ENCODE results near the gene HEXIM2. TPM values are rescaled to one million over a fixed set of nuclear protein-coding genes. Genes with fewer than 3 reads are reported as not detected.

The HEXIM2 gene
- 10 to 100 TPM in 1 of 2 donors, 1 to 10 TPM in 1; 5.2 to 11.1 TPM for total RNA-seq
- polyA plus RNA-seq (ENCODE audit: insufficient read length in 2 of 2): 10 to 100 TPM; 17.2 to 17.6 TPM
- long read RNA-seq, donor 1, partial matches to known transcripts: 0 of 4 reads
- long read RNA-seq, donor 1, other reads (novel, unspliced or antisense): 0 of 4 reads
- long read RNA-seq, donor 2, partial matches to known transcripts: 0 of 3 reads
- long read RNA-seq, donor 2, other reads (novel, unspliced or antisense): 0 of 3 reads
- long read RNA-seq, donor 3, partial matches to known transcripts: 0 of 2 reads
- long read RNA-seq, donor 3, other reads (novel, unspliced or antisense): 0 of 2 reads
- long read RNA-seq, donor 4, partial matches to known transcripts: 0 of 4 reads
- long read RNA-seq, donor 4, other reads (novel, unspliced or antisense): 0 of 4 reads

- peak; percentile 100 for DNase-seq (ENCODE audit: low read depth in 4 of 6, low spot score in 6 of 6)
- H3K9me3 ChIP-seq (ENCODE audit: control insufficient read depth, insufficient read depth, low read length): no peaks in the 10 kb centered on the region
- peaks cover 25% of the 10 kb centered on the region for H3K4me1 ChIP-seq (ENCODE audit: control insufficient read depth, insufficient read depth, low read length)
- peaks cover 9% of the 10 kb centered on the region for H3K36me3 ChIP-seq (ENCODE audit: control insufficient read depth, insufficient read depth, low read length)
- peak within 1 kb of the TSS; percentile 99 for H3K4me3 ChIP-seq (ENCODE audit: low read depth, low read length)
- peak within 1 kb of the TSS; percentile 100 for H3K27ac ChIP-seq (ENCODE audit: low read depth, low read length)
- WGBS (ENCODE audit: insufficient coverage): under 1% methylated on average over 44 of the region's 53 CpGs
- H3K27me3 ChIP-seq (ENCODE audit: control insufficient read depth, insufficient read depth, low read length): no peaks in the 10 kb centered on the region
These were observed at the start of gene HEXIM2 for GRCh38 chr17:45161288-45162024. Gene HEXIM2 (plus strand): TSS chr17:45161875. CDS start chr17:45162794, 919 bp downstream.

GRCh38 chr17:45112559-45113423 lies 48.9 kb upstream of the HEXIM2 start:
- Histone ChIP-seq H3K4me3 (ENCODE audit: low read depth, low read length) (no peak overlapping the region), H3K36me3 (ENCODE audit: control insufficient read depth, insufficient read depth, low read length) (peaks cover 67% of the 10 kb centered on the region), H3K27me3 (ENCODE audit: control insufficient read depth, insufficient read depth, low read length) (no peaks in the 10 kb centered on the region), H3K4me1 (ENCODE audit: control insufficient read depth, insufficient read depth, low read length) (peaks cover 52% of the 10 kb centered on the region), H3K27ac (ENCODE audit: low read depth, low read length) (peak overlapping the region; percentile 73), H3K9me3 (ENCODE audit: control insufficient read depth, insufficient read depth, low read length) (no peaks in the 10 kb centered on the region)
- DNase-seq (ENCODE audit: low read depth in 4 of 6, low spot score in 6 of 6): no peak
- 96% methylated on average over 19 of the region's 23 CpGs for WGBS (ENCODE audit: insufficient coverage)

GRCh38 chr17:45113424-45113754 lies 48.3 kb upstream of the HEXIM2 start:
- H3K36me3 ChIP-seq (ENCODE audit: control insufficient read depth, insufficient read depth, low read length): peaks cover 67% of the 10 kb centered on the region
- no peaks in the 10 kb centered on the region for H3K9me3 ChIP-seq (ENCODE audit: control insufficient read depth, insufficient read depth, low read length)
- no peak overlapping the region for H3K27ac ChIP-seq (ENCODE audit: low read depth, low read length)
- H3K27me3 ChIP-seq (ENCODE audit: control insufficient read depth, insufficient read depth, low read length): no peaks in the 10 kb centered on the region
- peaks cover 52% of the 10 kb centered on the region for H3K4me1 ChIP-seq (ENCODE audit: control insufficient read depth, insufficient read depth, low read length)
- DNase-seq (ENCODE audit: low read depth in 4 of 6, low spot score in 6 of 6): no peak
- no peak overlapping the region for H3K4me3 ChIP-seq (ENCODE audit: low read depth, low read length)
- 88% methylated on average over 9 of the region's 9 CpGs for WGBS (ENCODE audit: insufficient coverage)

DNA sequence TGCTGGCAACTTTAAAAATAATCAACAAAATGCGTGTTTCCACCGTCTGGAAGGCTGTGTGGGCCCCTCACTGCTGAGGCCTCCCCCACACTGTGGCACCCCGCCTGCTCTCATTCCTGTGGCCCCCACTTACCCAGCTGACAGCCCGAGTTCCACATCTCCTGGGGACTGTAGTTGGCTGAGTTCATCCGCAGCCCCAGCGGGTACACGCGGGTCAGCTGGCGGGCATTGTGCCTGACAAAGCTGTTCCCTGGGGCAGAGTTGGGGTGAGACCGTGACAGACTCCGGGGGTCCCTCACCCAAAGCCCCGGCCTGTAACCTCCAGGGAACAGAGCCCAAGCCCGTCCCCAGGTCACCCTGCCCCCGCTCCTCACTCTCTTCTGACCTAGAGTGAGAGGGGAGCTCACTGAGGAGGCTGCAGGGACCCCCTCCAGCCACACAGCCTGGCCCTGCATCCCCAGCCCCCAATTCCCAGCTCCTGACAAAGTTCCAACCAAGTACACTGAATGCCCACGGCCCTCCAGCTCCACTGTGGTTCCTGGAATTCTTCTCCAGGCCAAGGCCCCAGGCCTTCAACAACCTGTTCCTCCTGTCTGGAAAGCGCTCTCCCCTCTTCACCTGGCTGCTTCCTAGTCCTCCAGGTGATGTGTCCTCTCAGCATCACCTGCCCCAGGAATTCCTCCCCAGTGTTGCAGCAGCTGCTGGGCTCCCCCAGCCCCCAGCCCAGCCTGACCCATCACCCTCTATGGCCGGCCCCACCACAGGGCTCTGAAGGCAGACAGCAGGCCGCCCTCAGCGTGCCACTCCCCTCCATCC lies 47.4 kb upstream of the HEXIM2 start:
- no peak overlapping the region for H3K4me3 ChIP-seq (ENCODE audit: low read depth, low read length)
- DNase-seq (ENCODE audit: low read depth in 4 of 6, low spot score in 6 of 6): no peak
- H3K4me1 ChIP-seq (ENCODE audit: control insufficient read depth, insufficient read depth, low read length): peaks cover 47% of the 10 kb centered on the region
- peaks cover 66% of the 10 kb centered on the region for H3K36me3 ChIP-seq (ENCODE audit: control insufficient read depth, insufficient read depth, low read length)
- no peak overlapping the region for H3K27ac ChIP-seq (ENCODE audit: low read depth, low read length)
- H3K9me3 ChIP-seq (ENCODE audit: control insufficient read depth, insufficient read depth, low read length): no peaks in the 10 kb centered on the region
- no peaks in the 10 kb centered on the region for H3K27me3 ChIP-seq (ENCODE audit: control insufficient read depth, insufficient read depth, low read length)
- WGBS (ENCODE audit: insufficient coverage): 68% methylated on average over 15 of the region's 19 CpGs

DNA sequence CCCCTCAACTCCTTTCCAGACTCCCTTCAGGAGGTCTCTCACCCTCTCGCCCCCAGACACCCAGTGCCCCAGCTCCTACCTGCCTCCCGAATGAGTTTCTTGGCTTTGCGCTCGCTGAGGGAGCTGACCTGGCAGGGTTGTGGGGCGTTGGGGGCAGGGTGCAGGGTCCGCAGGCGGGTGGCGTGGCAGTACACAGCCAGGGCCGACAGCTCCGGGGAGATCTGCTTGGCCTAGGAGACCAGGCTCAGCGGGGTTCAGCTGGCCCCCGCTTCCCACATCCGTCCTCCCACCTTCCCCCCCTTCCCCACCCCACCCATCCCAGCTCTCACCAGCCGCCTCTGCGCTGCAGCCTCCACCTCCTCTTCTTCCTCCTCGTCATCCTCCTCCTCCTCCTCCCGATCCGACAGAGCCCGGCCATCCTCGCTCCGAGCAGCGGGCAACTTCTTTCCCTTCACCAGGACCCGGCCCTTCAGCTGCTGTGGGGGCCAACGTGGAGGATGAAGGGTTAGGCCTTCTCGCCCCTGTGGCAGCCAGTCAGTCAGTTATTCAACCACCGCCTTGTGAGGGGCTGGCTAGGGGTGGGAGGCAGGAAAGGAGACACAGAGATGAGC lies 46.6 kb upstream of the HEXIM2 start:
- WGBS (ENCODE audit: insufficient coverage): 74% methylated on average over 22 of the region's 26 CpGs
- no peak overlapping the region for H3K4me3 ChIP-seq (ENCODE audit: low read depth, low read length)
- peaks cover 40% of the 10 kb centered on the region for H3K4me1 ChIP-seq (ENCODE audit: control insufficient read depth, insufficient read depth, low read length)
- no peaks in the 10 kb centered on the region for H3K27me3 ChIP-seq (ENCODE audit: control insufficient read depth, insufficient read depth, low read length)
- H3K27ac ChIP-seq (ENCODE audit: low read depth, low read length): no peak overlapping the region
- H3K9me3 ChIP-seq (ENCODE audit: control insufficient read depth, insufficient read depth, low read length): no peaks in the 10 kb centered on the region
- no peak for DNase-seq (ENCODE audit: low read depth in 4 of 6, low spot score in 6 of 6)
- H3K36me3 ChIP-seq (ENCODE audit: control insufficient read depth, insufficient read depth, low read length): peaks cover 74% of the 10 kb centered on the region

DNA sequence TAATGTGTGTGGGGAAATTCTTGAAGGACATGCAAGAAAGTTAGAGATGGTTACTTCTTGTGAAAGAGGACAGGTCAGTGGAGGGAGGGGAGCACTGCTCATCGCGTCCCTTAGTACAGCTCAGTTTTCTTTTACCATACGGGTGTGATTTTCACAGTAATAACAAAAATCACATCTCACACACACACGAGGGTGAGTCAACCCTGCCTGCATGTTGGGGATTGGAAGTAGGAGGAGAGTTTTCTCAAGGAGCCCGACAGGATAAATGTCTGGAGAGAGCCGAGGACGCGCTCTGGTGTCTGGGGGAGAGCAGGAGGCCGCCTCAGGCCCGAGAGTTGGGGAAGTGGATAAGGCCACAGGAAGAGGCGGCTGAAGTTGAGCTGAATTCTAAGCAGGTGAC lies 45.8 kb upstream of the HEXIM2 start:
- H3K36me3 ChIP-seq (ENCODE audit: control insufficient read depth, insufficient read depth, low read length): peaks cover 79% of the 10 kb centered on the region
- 78% methylated on average over 7 of the region's 11 CpGs for WGBS (ENCODE audit: insufficient coverage)
- H3K4me1 ChIP-seq (ENCODE audit: control insufficient read depth, insufficient read depth, low read length): peaks cover 32% of the 10 kb centered on the region
- H3K27me3 ChIP-seq (ENCODE audit: control insufficient read depth, insufficient read depth, low read length): no peaks in the 10 kb centered on the region
- no peak overlapping the region for H3K27ac ChIP-seq (ENCODE audit: low read depth, low read length)
- DNase-seq (ENCODE audit: low read depth in 4 of 6, low spot score in 6 of 6): no peak
- no peaks in the 10 kb centered on the region for H3K9me3 ChIP-seq (ENCODE audit: control insufficient read depth, insufficient read depth, low read length)
- H3K4me3 ChIP-seq (ENCODE audit: low read depth, low read length): no peak overlapping the region

DNA sequence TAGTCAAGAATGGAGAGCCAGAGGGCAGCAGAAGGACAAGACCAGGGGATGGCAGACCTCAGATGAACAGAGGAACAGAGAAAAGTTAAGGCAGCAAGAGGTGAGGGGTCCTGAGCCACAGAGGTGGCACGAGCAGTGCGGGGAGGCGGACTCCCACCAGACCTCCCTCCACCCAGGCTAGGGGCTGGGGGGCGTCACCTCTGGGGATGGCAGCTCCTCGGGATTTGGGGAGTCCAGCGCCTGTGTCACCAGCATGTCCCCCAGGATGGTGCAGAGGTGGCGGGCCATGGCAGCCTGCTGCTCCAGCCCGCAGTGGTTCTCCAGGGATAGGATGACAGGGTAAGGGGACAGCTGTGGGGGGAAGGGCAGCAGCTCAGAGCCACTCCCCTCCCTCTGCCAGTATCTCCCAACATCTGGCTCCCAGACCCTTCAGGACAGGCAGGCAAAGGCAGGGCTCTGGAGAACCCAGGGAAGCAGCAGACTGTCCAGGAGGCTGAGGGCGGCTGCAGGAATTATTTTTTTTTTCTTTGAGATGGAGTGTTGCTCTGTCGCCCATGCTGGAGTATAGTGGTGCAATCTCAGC lies 45.1 kb upstream of the HEXIM2 start:
- WGBS (ENCODE audit: insufficient coverage): 90% methylated on average over 6 of the region's 10 CpGs
- no peak for DNase-seq (ENCODE audit: low read depth in 4 of 6, low spot score in 6 of 6)
- no peak overlapping the region for H3K27ac ChIP-seq (ENCODE audit: low read depth, low read length)
- no peak overlapping the region for H3K4me3 ChIP-seq (ENCODE audit: low read depth, low read length)
- peaks cover 82% of the 10 kb centered on the region for H3K36me3 ChIP-seq (ENCODE audit: control insufficient read depth, insufficient read depth, low read length)
- H3K27me3 ChIP-seq (ENCODE audit: control insufficient read depth, insufficient read depth, low read length): no peaks in the 10 kb centered on the region
- peaks cover 26% of the 10 kb centered on the region for H3K4me1 ChIP-seq (ENCODE audit: control insufficient read depth, insufficient read depth, low read length)
- no peaks in the 10 kb centered on the region for H3K9me3 ChIP-seq (ENCODE audit: control insufficient read depth, insufficient read depth, low read length)

- Histone ChIP-seq H3K9me3 (ENCODE audit: control insufficient read depth, insufficient read depth, low read length) (no peaks in the 10 kb centered on the region), H3K27me3 (ENCODE audit: control insufficient read depth, insufficient read depth, low read length) (no peaks in the 10 kb centered on the region), H3K27ac (ENCODE audit: low read depth, low read length) (no peak overlapping the region), H3K4me3 (ENCODE audit: low read depth, low read length) (no peak overlapping the region), H3K36me3 (ENCODE audit: control insufficient read depth, insufficient read depth, low read length) (peaks cover 78% of the 10 kb centered on the region), H3K4me1 (ENCODE audit: control insufficient read depth, insufficient read depth, low read length) (peaks cover 18% of the 10 kb centered on the region)
- 78% methylated on average over 3 of the region's 4 CpGs for WGBS (ENCODE audit: insufficient coverage)
- DNase-seq (ENCODE audit: low read depth in 4 of 6, low spot score in 6 of 6): no peak
These were observed 44.3 kb upstream of the HEXIM2 start for GRCh38 chr17:45117334-45117733.

Measured in spinal cord (tissue), 10 donors.